H9 (cell line): ENCODE results near the gene ITGA2. TPM values are rescaled to one million over a fixed set of nuclear protein-coding genes. Genes with fewer than 3 reads are reported as not detected.

Experiments
- DNase-seq: peaks from one replicate; pipeline ENCODE4 v3.0.0-alpha.2; 2017
- H2AFZ ChIP-seq: one replicate; pipeline ENCODE4 v1.6.1; 2013; ENCODE audit warnings: mild to moderate bottlenecking, low read length, control low read depth, moderate library complexity
- H2AK5ac ChIP-seq: 2 replicates; pipeline ENCODE4 v1.6.1; 2013; ENCODE audit warnings: low read length, control low read depth, mixed read lengths; ENCODE audit not compliant: insufficient read length
- H2BK120ac ChIP-seq: one replicate; pipeline ENCODE4 v1.6.1; 2013; ENCODE audit warnings: low read depth, mild to moderate bottlenecking, low read length, control low read depth, inconsistent platforms; ENCODE audit not compliant: poor library complexity, severe bottlenecking
- H2BK12ac ChIP-seq: 2 replicates; pipeline ENCODE4 v1.6.1; 2013; ENCODE audit warnings: low read length, control low read depth, mixed read lengths, low read depth; ENCODE audit not compliant: insufficient read length
- H2BK15ac ChIP-seq: 2 replicates; pipeline ENCODE4 v1.6.1; 2013; ENCODE audit warnings: low read depth, low read length, control low read depth
- H2BK20ac ChIP-seq: one replicate; pipeline ENCODE4 v1.6.1; 2013; ENCODE audit warnings: low read depth, mild to moderate bottlenecking, low read length, control low read depth, inconsistent platforms; ENCODE audit not compliant: poor library complexity, severe bottlenecking
- H2BK5ac ChIP-seq: 2 replicates; pipeline ENCODE4 v1.6.1; 2013; ENCODE audit warnings: low read length, control low read depth, mixed read lengths; ENCODE audit not compliant: insufficient read length
- H3K14ac ChIP-seq: 2 replicates; pipeline ENCODE4 v1.6.1; 2013; ENCODE audit warnings: low read length, control low read depth; ENCODE audit not compliant: insufficient read depth
- H3K18ac ChIP-seq: 2 replicates; pipeline ENCODE4 v1.6.1; 2013; ENCODE audit warnings: low read depth, mild to moderate bottlenecking, mixed read lengths, low read length, control low read depth; ENCODE audit not compliant: insufficient read length
- H3K23ac ChIP-seq: 2 replicates; pipeline ENCODE4 v1.6.1; 2013; ENCODE audit warnings: low read length, control low read depth, mixed read lengths, low read depth; ENCODE audit not compliant: insufficient read length
- H3K23me2 ChIP-seq: 2 replicates; pipeline ENCODE4 v1.6.1; 2013; ENCODE audit warnings: low read depth, mild to moderate bottlenecking, mixed read lengths, low read length, control low read depth; ENCODE audit not compliant: insufficient read length, poor library complexity, severe bottlenecking
- H3K27ac ChIP-seq: 2 replicates; pipeline ENCODE4 v1.5.1; 2013; ENCODE audit warnings: low read length, control low read depth, mixed read lengths, low read depth; ENCODE audit not compliant: insufficient read length
- H3K27me3 ChIP-seq: 2 replicates; pipeline ENCODE4 v1.6.1; 2013; ENCODE audit warnings: low read length, control low read depth, inconsistent platforms; ENCODE audit not compliant: insufficient read depth
- H3K4ac ChIP-seq: 2 replicates; pipeline ENCODE4 v1.6.1; 2013; ENCODE audit warnings: low read depth, mild to moderate bottlenecking, control low read depth, inconsistent platforms, low read length, moderate library complexity
- H3K4me1 ChIP-seq: 2 replicates; pipeline ENCODE4 v1.6.1; 2013; ENCODE audit warnings: low read length, control low read depth, inconsistent platforms; ENCODE audit not compliant: insufficient read depth
- H3K4me2 ChIP-seq: 2 replicates; pipeline ENCODE4 v1.6.1; 2013; ENCODE audit warnings: low read length, control low read depth, mixed read lengths; ENCODE audit not compliant: insufficient read length, insufficient read depth
- H3K56ac ChIP-seq: 2 replicates; pipeline ENCODE4 v1.6.1; 2013; ENCODE audit warnings: low read depth, mild to moderate bottlenecking, mixed read lengths, low read length, control low read depth; ENCODE audit not compliant: insufficient read length
- H3K79me1 ChIP-seq: 2 replicates; pipeline ENCODE4 v1.6.1; 2013; ENCODE audit warnings: low read depth, mild to moderate bottlenecking, moderate library complexity, low read length, control low read depth, inconsistent platforms; ENCODE audit not compliant: insufficient read depth, poor library complexity, severe bottlenecking
- H3K79me2 ChIP-seq: 2 replicates; pipeline ENCODE4 v1.6.1; 2013; ENCODE audit warnings: low read length, control low read depth, inconsistent platforms; ENCODE audit not compliant: insufficient read depth
- H3K9ac ChIP-seq: 2 replicates; pipeline ENCODE4 v1.6.1; 2013; ENCODE audit warnings: low read length, control low read depth, mixed read lengths; ENCODE audit not compliant: insufficient read length; ENCODE audit errors: extremely low read depth
- H3K9me3 ChIP-seq: one replicate; pipeline ENCODE4 v1.6.1; 2013; ENCODE audit warnings: low read depth, low read length, inconsistent platforms; ENCODE audit not compliant: control insufficient read depth
- H3T11ph ChIP-seq: one replicate; pipeline ENCODE4 v1.6.1; 2013; ENCODE audit warnings: mild to moderate bottlenecking, low read length, control low read depth, inconsistent platforms
- H4K20me1 ChIP-seq: one replicate; pipeline ENCODE4 v1.6.1; 2013; ENCODE audit not compliant: control insufficient read depth, insufficient read length, insufficient read depth
- H4K5ac ChIP-seq: 2 replicates; pipeline ENCODE4 v1.6.1; 2013; ENCODE audit warnings: low read depth, mild to moderate bottlenecking, mixed read lengths, low read length, control low read depth; ENCODE audit not compliant: insufficient read length
- H4K8ac ChIP-seq: replicated peaks from 2 replicates; pipeline ENCODE4 v1.6.1; 2013; ENCODE audit warnings: low read length, control low read depth, mixed read lengths, low read depth; ENCODE audit not compliant: insufficient read length
- H4K91ac ChIP-seq: 2 replicates; pipeline ENCODE4 v1.6.1; 2013; ENCODE audit warnings: low read depth, mild to moderate bottlenecking, moderate library complexity, mixed read lengths, low read length, control low read depth; ENCODE audit not compliant: insufficient read length
- H3K27ac Mint-ChIP-seq, 3 experiments: 2 replicates in 2 of 3; 3 replicates in 1 of 3; pipeline ENCODE4 v1.8.0; 2020 to 2021; ENCODE audit warnings: mixed read lengths in 3 of 3, mild to moderate bottlenecking in 1 of 3, moderate library complexity in 1 of 3
- H3K27me3 Mint-ChIP-seq: 2 replicates; pipeline ENCODE4 v1.8.0; 2021; ENCODE audit warnings: low read depth, mild to moderate bottlenecking, moderate library complexity, mixed read lengths
- H3K36me3 Mint-ChIP-seq, 3 experiments: 2 replicates in 2 of 3; 3 replicates in 1 of 3; pipeline ENCODE4 v1.8.0; 2020 to 2021; ENCODE audit warnings: low read depth in 3 of 3, mixed read lengths in 3 of 3; ENCODE audit not compliant: insufficient read depth in 1 of 3
- H3K4me1 Mint-ChIP-seq, 2 experiments: 2 replicates each; pipeline ENCODE4 v1.8.0; 2020; ENCODE audit warnings: mixed read lengths in 2 of 2
- H3K4me3 Mint-ChIP-seq, 2 experiments: 2 replicates in 1 of 2; 3 replicates in 1 of 2; pipeline ENCODE4 v1.8.0; 2020 to 2021; ENCODE audit warnings: mild to moderate bottlenecking in 2 of 2, mixed read lengths in 2 of 2, moderate library complexity in 1 of 2
- H3K9me3 Mint-ChIP-seq, 2 experiments: 2 replicates in 1 of 2; 3 replicates in 1 of 2; pipeline ENCODE4 v1.8.0; 2020; ENCODE audit warnings: mild to moderate bottlenecking in 2 of 2, mixed read lengths in 2 of 2, moderate library complexity in 1 of 2
- CTCF ChIP-seq: fragments of 200-600 bp; sonication (generic); conservative IDR thresholded peaks from 3 replicates; pipeline ENCODE4 v1.8.0; 2021; ENCODE audit warnings: antibody characterized with exemption, mild to moderate bottlenecking
- WGBS: extraction: QIAGEN DNeasy Blood & Tissue Kit; methylation state at CpG from one replicate; pipeline ENCODE4 v1.1.7; 2013; ENCODE audit warnings: missing lambda C conversion rate, low lambda C conversion rate, mixed read lengths; ENCODE audit not compliant: insufficient read length; ENCODE audit errors: extremely low coverage; 5-methylcytosine and 5-hydroxymethylcytosine counted together
- total RNA-seq: library from RNA; stranded (reverse); gene quantifications from 2 replicates; pipeline ENCODE4 v1.2.1, GENCODE V29; 2021

The ITGA2 gene
- total RNA-seq, 1 experiment from 2014 or later: 3.0 TPM

GRCh38 chr5:53059281-53059680 is 70.1 kb downstream of the ITGA2 start:
- Histone ChIP-seq H3T11ph (no peak overlapping the region), H4K91ac (no peak overlapping the region), H4K8ac (no peak overlapping the region), H4K5ac (no peak overlapping the region), H3K9ac (no peak overlapping the region), H2AFZ (no peak overlapping the region), H2BK5ac (no peak overlapping the region), H3K27ac (no peak overlapping the region), H2BK20ac (no peak overlapping the region), H2BK15ac (no peak overlapping the region), H3K79me1 (no peaks in the 10 kb centered on the region), H3K4ac (no peak overlapping the region), H2BK12ac (no peak overlapping the region), H2BK120ac (no peak overlapping the region), H3K79me2 (no peaks in the 10 kb centered on the region), H3K18ac (no peak overlapping the region), H3K4me2 (no peak overlapping the region), H3K23ac (no peak overlapping the region), H3K9me3 (no peaks in the 10 kb centered on the region), H3K27me3 (no peaks in the 10 kb centered on the region), H3K4me1 (no peaks in the 10 kb centered on the region), H4K20me1 (no peaks in the 10 kb centered on the region), H3K14ac (no peak overlapping the region), H3K23me2 (no peaks in the 10 kb centered on the region), H2AK5ac (no peak overlapping the region), H3K56ac (no peak overlapping the region)
- no peaks in the 10 kb centered on the region for H3K4me1 Mint-ChIP-seq
- H3K27me3 Mint-ChIP-seq: no peaks in the 10 kb centered on the region
- no peaks in the 10 kb centered on the region for H3K9me3 Mint-ChIP-seq
- H3K4me3 Mint-ChIP-seq: no peak overlapping the region
- no peak for TF ChIP-seq CTCF
- DNase-seq: no peak
- no peak overlapping the region for H3K27ac Mint-ChIP-seq
- H3K36me3 Mint-ChIP-seq: no peaks in the 10 kb centered on the region
- no CpG with 5 or more reads among the region's 5 CpGs for WGBS
